Ureter (tissue), 1 donor: ENCODE measurements around the gene CHMP4B. TPM values are rescaled to one million over a fixed set of nuclear protein-coding genes. Genes with fewer than 3 reads are reported as not detected.

Experiments used
- DNase-seq: peaks from one replicate; pipeline ENCODE4 v3.0.0-alpha.2; 2020; ENCODE audit warnings: low spot score
- total RNA-seq: library from RNA; stranded (reverse); gene quantifications from one replicate; pipeline ENCODE4 v1.2.4, GENCODE V29; 2023
- donor health status: DM: yes; HTN: yes; CAD: no.

The CHMP4B gene
- 124 TPM for total RNA-seq

- peak; percentile 99 for DNase-seq
Observed at GRCh38 chr20:33810885-33811775, at the start of gene CHMP4B. Gene CHMP4B, plus strand, starts transcription at chr20:33811348. Its CDS starts 121 bp downstream, at chr20:33811469.

DNA sequence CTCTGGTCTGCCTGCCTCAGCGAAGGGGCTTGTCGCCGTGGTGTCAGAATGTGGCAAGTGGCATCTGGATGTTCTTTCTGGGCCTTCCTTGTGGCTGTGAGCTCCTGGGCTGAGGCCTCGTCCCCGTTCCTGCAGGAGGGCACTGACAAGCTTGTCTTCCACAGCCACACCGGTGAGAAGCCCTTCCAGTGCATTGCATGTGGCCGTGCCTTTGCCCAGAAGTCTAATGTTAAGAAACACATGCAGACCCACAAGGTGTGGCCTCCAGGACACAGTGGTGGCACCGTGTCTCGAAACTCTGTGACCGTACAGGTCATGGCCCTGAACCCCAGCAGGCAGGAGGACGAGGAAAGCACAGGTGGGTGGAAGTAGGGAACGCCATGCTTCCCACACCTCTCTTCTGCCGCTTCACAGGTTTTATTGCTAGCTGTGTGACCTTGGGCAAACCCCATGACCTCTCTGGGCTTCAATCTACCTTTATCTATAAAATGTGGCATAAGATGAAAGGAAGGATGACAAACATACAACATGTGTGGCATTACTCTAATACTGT is 49.4 kb upstream of the CHMP4B start:
- DNase-seq = no peak

- no peak for DNase-seq
Observed at GRCh38 chr20:33765099-33765498, 46.0 kb upstream of the CHMP4B start.

DNA sequence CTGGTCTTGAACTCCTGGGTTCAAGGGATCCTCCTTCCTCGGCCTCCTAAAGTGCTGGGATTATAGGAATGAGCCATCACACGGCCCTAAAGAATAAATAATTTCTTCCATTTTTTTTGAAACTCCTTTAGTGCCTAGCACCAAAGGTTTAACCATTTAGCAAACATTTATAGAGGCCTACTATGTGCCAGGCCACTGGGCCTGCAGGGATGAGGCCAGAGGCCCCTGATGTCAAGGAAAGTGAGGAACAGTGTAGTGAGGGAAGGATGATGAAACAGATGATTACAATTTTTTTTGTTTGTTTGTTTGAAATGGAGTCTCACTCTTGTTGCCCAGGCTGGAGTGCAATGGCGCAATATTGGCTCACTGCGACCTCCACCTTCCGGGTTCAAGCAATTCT is 45.6 kb upstream of the CHMP4B start:
- no peak for DNase-seq

DNA sequence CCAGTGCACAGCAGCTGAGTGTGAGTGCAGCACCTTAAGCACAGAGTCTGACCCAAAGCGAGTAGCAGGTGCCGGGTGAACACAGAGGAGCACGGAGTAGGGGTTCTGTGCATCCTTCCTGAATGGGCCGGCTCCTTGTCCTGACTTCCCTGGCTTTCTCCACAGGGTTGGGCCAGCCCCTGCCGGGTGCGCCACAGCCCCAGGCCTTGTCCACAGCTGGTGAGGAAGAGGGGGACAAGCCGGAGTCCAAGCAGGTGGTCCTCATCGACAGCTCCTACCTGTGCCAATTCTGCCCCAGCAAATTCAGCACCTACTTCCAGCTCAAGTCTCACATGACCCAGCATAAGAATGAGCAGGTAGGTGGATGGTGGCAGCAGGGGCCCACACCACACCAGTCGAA is 44.5 kb upstream of the CHMP4B start:
- DNase-seq = no peak

GRCh38 chr20:33767777-33768138 is 43.4 kb upstream of the CHMP4B start:
- no peak for DNase-seq

DNA sequence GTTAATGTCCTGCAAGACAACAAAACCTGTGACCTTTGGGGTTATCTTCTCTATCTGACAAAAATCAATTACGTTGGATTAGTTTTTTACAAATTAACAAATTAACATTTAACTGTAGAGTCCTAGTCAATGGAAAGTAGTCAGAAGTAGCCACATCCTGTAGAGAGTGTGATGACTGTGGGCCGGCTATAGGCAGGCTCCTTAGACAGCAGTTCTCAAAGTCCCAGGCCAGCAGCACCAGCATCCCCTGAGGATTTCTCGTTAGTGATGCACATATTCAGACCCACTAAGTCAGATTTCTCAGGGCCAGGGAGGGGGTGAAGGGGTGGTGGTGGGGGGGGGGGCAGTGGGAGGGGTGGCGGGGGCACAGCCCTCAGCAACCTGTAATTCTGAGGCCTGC is 42.1 kb upstream of the CHMP4B start:
- no peak for DNase-seq

- DNase-seq = no peak
Observed at GRCh38 chr20:33770005-33770404, 41.1 kb upstream of the CHMP4B start.

DNA sequence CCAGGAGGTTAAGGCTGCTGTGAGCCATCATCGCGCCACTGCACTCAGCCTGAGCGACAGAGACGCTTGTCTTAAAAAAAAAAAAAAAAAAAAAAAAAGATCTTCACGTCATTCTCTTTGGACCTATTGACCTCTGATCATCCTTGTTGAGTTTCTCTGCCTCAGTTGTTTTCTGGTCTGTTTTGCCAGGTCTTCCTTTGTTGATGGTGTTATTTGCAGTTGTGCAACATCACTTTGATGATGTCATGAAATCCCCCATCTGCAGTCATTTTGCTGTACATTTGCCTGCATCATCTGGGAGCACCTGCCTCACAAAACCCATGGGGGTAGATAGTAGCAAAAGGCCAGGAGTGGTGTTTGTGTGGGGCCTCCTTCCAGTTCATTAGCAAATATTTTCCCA is 39.2 kb upstream of the CHMP4B start:
- no peak for DNase-seq

GRCh38 chr20:33772439-33772838 is 38.7 kb upstream of the CHMP4B start:
- no peak for DNase-seq

GRCh38 chr20:33773412-33774089 is 37.6 kb upstream of the CHMP4B start:
- DNase-seq = no peak

GRCh38 chr20:33777816-33778215 is 33.3 kb upstream of the CHMP4B start:
- no peak for DNase-seq

GRCh38 chr20:33781133-33781532 is 30.0 kb upstream of the CHMP4B start:
- no peak for DNase-seq

DNA sequence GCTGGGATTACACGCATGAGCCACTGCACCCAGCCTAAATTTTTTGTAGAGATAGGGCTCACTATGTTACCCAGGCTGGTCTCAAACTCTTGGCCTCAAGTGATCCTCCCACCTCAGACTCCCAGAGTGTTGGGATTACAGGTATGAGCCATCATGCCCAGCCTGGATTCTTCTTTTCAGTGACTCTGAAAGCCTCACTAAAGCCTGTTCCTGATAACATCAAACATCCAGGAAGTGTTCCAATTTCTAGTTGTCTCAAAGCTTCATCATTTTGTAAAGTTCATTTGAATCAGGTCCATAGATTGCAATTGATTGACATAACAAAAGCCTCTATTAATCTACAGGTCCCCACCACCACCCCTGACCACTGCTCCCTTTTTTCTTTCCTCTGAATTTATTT is 29.2 kb upstream of the CHMP4B start:
- DNase-seq = no peak

GRCh38 chr20:33783256-33783655 is 27.9 kb upstream of the CHMP4B start:
- DNase-seq = no peak

DNA sequence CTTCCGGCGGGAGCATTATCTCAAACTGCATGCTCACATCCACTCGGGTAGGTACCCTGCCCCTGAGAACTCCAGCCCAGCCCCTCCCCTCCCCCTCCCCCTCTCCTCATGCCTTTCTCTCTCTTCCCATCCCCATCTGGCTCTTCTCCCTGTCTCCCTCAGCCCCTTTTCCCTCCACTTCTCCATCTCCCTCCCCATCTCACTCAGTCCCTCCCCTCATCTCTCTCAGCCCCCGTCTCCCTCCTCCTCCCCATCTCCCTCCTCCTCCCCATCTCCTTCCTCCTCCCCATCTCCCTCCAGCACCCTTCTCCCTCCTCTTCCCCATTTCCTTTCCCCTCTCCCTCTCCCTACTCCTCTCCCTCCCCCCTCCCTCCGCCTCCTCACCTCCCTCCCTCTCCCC is 27.3 kb upstream of the CHMP4B start:
- DNase-seq = no peak

- no peak for DNase-seq
Observed at GRCh38 chr20:33784225-33784624, 26.9 kb upstream of the CHMP4B start.

DNA sequence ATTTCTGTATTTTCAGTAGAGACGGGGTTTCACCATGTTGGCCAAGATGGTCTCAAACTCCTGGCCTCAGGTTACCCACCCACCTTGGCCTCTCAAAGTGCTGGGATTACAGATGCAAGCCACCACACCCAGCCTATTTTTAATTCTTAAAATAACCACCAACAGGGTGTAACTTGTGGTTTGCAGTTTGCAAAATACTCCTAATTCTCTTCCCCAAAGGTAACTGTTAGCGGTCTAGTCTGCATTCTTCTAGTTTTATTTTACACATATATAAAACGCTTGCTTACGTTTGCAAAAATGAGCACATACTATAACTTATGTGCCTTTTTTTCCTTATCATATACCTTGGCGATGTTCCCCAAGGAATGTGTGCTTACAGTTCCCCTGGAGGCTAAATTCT is 25.6 kb upstream of the CHMP4B start:
- DNase-seq = no peak

GRCh38 chr20:33787253-33787891 is 23.8 kb upstream of the CHMP4B start:
- DNase-seq = no peak

- DNase-seq = no peak
Observed at GRCh38 chr20:33788351-33789049, 22.6 kb upstream of the CHMP4B start.

GRCh38 chr20:33789109-33789857 is 21.9 kb upstream of the CHMP4B start:
- peak; percentile 90 for DNase-seq
